ENCODE results near the gene NOCT.

DNA sequence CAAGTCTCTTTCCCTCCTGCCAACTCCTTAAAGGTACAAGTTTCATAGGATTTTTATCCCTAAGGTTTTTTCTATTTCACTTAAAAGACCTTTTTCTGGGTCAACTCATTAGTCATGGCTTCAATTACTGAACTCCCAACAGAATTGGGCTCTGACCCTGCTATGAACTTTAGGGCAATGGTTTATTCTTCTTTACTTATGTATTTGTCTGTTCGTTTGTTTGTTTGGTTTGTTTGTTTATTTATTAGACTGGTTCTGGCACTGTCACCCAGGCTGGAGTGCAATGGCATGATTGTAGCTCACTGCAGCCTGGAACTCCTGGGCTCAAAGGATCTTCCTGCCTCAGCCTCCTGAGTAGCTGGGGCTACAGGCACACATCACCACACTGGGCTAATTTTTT is 5.9 kb upstream of the NOCT start:
- TF ChIP-seq, protein P1, sequence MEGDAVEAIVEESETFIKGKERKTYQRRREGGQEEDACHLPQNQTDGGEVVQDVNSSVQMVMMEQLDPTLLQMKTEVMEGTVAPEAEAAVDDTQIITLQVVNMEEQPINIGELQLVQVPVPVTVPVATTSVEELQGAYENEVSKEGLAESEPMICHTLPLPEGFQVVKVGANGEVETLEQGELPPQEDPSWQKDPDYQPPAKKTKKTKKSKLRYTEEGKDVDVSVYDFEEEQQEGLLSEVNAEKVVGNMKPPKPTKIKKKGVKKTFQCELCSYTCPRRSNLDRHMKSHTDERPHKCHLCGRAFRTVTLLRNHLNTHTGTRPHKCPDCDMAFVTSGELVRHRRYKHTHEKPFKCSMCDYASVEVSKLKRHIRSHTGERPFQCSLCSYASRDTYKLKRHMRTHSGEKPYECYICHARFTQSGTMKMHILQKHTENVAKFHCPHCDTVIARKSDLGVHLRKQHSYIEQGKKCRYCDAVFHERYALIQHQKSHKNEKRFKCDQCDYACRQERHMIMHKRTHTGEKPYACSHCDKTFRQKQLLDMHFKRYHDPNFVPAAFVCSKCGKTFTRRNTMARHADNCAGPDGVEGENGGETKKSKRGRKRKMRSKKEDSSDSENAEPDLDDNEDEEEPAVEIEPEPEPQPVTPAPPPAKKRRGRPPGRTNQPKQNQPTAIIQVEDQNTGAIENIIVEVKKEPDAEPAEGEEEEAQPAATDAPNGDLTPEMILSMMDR (IDR thresholded peaks at IDR 0.05 in 8 of 11, conservative IDR thresholded peaks at IDR 0.05 in 3 of 11): no peak
- TF ChIP-seq POLR2A (IDR thresholded peaks at IDR 0.05): no peak
- no peak for TF ChIP-seq POLR2AphosphoS5 (IDR thresholded peaks at IDR 0.05)

Data from spleen (tissue), 7 donors.